ENCODE data around the gene FGD6.
"Not testable (repeated sequence)": the region's sequence is repeated elsewhere in the genome, so short reads cannot be mapped to it uniquely, and the experiment has no call there.

Gene FGD6

GRCh38 chr12:95238150-95238549 is 20.9 kb upstream of the FGD6 start:
- no peaks in the 10 kb centered on the region; the same call in 1 of the 2 replicates for H3K9me3 ChIP-seq
- H3K4me1 ChIP-seq = peaks cover 6% of the 10 kb centered on the region
- no peak overlapping the region for H3K4me3 ChIP-seq (ENCODE audit: low read depth, low read length)
- DNase-seq = no peak
- H3K36me3 ChIP-seq = peaks cover 19% of the 10 kb centered on the region
- no peak for TF ChIP-seq CTCF (IDR thresholded peaks at IDR 0.05; ENCODE audit: low read depth, low read length)
- no peaks in the 10 kb centered on the region for H3K27me3 ChIP-seq

- TF ChIP-seq CTCF (IDR thresholded peaks at IDR 0.05; ENCODE audit: low read depth, low read length) = no peak
- Histone ChIP-seq H3K27me3 (no peaks in the 10 kb centered on the region), H3K4me1 (peaks cover 6% of the 10 kb centered on the region), H3K36me3 (peaks cover 14% of the 10 kb centered on the region), H3K4me3 (ENCODE audit: low read depth, low read length) (no peak overlapping the region), H3K9me3 (no peaks in the 10 kb centered on the region; the same call in 1 of the 2 replicates)
- no peak for DNase-seq
Observed at GRCh38 chr12:95237315-95237714, 20.0 kb upstream of the FGD6 start.

- not testable (repeated sequence) for DNase-seq; H3K4me3 ChIP-seq (ENCODE audit: low read depth, low read length); H3K9me3 ChIP-seq
Observed at GRCh38 chr12:95235621-95236020, 18.4 kb upstream of the FGD6 start.

GRCh38 chr12:95234187-95234586 is 16.9 kb upstream of the FGD6 start:
- H3K4me3 ChIP-seq (ENCODE audit: low read depth, low read length); H3K9me3 ChIP-seq; H3K36me3 ChIP-seq; H3K27me3 ChIP-seq; DNase-seq: not testable (repeated sequence)
- peaks cover 15% of the 10 kb centered on the region for H3K4me1 ChIP-seq

More at GRCh38 chr12:95235621-95236020, 18.4 kb upstream of the FGD6 start:
- not testable (repeated sequence) for H3K27me3 ChIP-seq, H3K36me3 ChIP-seq
- H3K4me1 ChIP-seq = peaks cover 16% of the 10 kb centered on the region

GRCh38 chr12:95231190-95231589 is 13.9 kb upstream of the FGD6 start:
- no peak for DNase-seq

GRCh38 chr12:95230313-95230712 is 13.0 kb upstream of the FGD6 start:
- H3K36me3 ChIP-seq = peaks cover 7% of the 10 kb centered on the region
- peaks cover 12% of the 10 kb centered on the region for H3K4me1 ChIP-seq
- H3K4me3 ChIP-seq (ENCODE audit: low read depth, low read length) = no peak overlapping the region
- no peak for TF ChIP-seq CTCF (IDR thresholded peaks at IDR 0.05; ENCODE audit: low read depth, low read length)
- H3K9me3 ChIP-seq = no peaks in the 10 kb centered on the region
- H3K27me3 ChIP-seq = no peaks in the 10 kb centered on the region
- DNase-seq = no peak

More at GRCh38 chr12:95231190-95231589, 13.9 kb upstream of the FGD6 start:
- Histone ChIP-seq H3K9me3 (no peaks in the 10 kb centered on the region), H3K4me1 (peaks cover 12% of the 10 kb centered on the region), H3K36me3 (peaks cover 6% of the 10 kb centered on the region), H3K27me3 (no peaks in the 10 kb centered on the region), H3K4me3 (ENCODE audit: low read depth, low read length) (no peak overlapping the region)
- TF ChIP-seq CTCF (IDR thresholded peaks at IDR 0.05; ENCODE audit: low read depth, low read length) = no peak

- H3K4me3 ChIP-seq (ENCODE audit: low read depth, low read length) = no peak overlapping the region
- DNase-seq = no peak
- H3K36me3 ChIP-seq = peaks cover 13% of the 10 kb centered on the region
- no peaks in the 10 kb centered on the region for H3K9me3 ChIP-seq
- peaks cover 12% of the 10 kb centered on the region for H3K4me1 ChIP-seq
- no peak for TF ChIP-seq CTCF (IDR thresholded peaks at IDR 0.05; ENCODE audit: low read depth, low read length)
- H3K27me3 ChIP-seq = no peaks in the 10 kb centered on the region
Observed at GRCh38 chr12:95229636-95230035, 12.4 kb upstream of the FGD6 start.

All from BE2C (cell line).